Glomerular visceral epithelial cell (primary cell): Measurements from ENCODE around the gene MAGEA9B.
"Not testable (repeated sequence)": the region's sequence is repeated elsewhere in the genome, so short reads cannot be mapped to it uniquely, and the experiment has no call there.

ENCODE experiments used
- DNase-seq: peaks from one replicate; pipeline ENCODE4 v3.0.0-alpha.2; 2016; ENCODE audit errors: extremely low spot score

The MAGEA9B gene

GRCh38 chrX:149571770-149572169, 15.5 kb downstream of the MAGEA9B start:
- DNase-seq = no peak

DNA sequence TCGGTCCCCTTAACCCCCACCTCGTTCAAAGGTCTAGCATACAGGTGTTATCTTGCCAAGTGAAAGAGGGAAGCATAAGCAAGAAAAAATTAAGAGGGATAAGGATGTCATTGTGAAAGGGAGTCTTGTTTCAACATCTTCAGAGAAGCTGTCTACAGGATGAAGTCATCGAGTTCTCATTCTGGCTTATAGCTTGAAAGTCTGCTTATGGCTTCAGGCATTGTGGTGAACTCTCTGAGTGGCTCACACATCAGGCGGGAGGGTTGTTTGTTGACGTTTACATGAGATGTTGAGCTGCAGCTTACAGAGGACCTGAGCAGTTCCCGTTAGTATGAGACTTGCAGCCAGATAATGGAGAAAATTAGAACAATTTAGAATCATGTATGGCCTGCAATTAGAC, 16.6 kb downstream of the MAGEA9B start:
- no peak for DNase-seq

- DNase-seq = no peak
Measured at GRCh38 chrX:149569770-149570169, 17.5 kb downstream of the MAGEA9B start.

DNA sequence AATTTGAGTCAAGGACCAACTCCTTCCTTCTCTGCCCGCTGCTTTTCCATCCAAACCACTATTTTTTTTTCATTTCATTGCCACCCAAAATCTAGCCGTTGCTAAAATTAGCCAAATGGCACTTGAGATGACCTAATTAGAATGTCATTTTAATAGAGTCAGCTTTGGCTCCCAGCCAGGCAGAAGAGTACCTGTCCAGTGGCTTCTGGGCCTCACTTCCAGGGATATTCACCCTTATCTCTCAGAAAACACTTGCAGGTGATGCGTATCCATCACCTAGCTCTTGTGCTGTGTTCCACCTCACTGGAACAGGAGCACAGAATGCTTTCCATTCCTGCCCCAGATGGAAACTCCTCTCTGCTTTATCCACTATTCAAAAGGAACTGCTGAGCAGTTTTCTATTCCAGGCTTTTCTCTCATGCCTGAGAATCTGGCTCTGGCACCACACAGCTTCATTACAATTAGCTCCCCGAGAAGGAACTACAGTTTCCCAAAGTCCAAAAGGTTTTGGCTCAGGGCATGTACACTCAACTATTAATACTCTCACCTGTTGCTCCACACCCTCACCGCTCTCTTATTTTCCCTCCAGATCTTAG, 18.5 kb downstream of the MAGEA9B start:
- DNase-seq = no peak

GRCh38 chrX:149567621-149568417, 19.4 kb downstream of the MAGEA9B start:
- no peak for DNase-seq

GRCh38 chrX:149563359-149563758, 23.9 kb downstream of the MAGEA9B start:
- no peak for DNase-seq

DNA sequence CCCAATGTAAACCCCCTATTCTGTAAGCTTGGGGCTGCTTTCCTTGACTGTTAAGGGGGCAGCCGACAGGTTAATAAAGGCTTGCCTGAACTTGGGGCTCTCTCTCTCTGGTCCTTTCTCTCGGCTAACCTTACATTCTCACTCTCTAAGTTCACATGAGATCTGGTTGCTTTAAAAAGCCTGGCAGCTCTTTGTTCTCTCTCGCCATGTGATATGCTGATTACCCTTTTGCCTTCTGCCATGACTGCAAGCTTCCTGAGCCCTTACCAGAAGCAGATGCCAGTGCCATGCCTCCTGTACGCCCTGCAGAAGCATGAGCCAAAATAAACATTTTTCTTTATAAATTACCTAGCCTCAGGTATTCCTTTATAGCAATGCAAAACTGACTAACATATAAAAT, 32.0 kb downstream of the MAGEA9B start:
- DNase-seq = not testable (repeated sequence)

GRCh38 chrX:149551939-149552248, 35.4 kb downstream of the MAGEA9B start:
- not testable (repeated sequence) for DNase-seq

DNA sequence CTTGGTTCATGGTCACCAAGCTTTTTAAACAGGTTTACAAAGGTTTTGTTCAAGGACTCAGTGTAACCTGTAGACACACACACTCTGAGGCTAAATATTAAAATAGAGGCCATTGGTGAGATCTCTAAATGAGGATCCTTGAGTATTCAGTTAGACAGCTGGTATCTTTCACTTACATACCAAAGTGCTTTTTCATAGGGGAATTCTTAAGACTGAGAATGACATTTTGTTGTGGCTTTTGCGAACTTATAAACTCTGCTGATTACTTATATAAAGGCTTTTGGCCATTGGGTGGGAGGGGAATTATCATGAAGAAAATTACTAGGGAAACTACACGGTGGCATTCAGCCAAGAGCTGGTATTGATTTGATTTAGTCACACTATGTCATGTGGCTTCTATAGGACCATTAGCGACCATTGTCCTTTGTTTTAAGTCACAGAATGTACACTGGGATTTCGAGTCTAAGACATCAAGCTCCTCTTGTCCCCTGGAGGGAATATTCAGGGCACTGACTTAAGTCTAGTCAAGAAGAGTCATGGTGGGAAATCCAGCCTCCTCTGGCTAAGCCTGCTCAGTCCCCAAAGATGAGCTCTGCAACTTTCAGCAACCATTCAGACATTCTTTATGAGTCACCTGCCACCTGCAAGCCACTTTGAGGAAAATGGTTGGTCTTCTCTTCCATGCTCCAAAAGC, 35.9 kb downstream of the MAGEA9B start:
- DNase-seq = not testable (repeated sequence)

GRCh38 chrX:149550454-149550853, 36.8 kb downstream of the MAGEA9B start:
- DNase-seq = not testable (repeated sequence)

DNA sequence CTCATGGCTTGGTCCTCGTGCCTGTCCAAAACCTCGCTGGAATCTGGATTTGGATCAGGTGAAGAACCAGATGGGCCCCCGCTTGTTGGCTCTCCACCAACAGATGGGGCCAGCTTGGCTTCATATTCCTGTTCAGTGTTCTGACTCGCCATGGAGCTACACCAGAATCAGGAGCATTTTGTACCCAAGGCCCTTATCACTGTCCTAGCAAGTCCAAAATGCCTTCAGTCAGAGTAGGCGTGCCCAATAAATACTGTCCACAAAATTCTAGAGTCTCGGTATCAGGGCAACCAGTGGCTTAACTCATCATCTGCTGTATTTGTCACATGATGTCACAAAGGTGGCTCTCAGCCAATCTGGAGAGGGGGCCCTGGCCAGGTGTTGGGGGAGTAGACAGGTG, 37.6 kb downstream of the MAGEA9B start, which contains the start of gene HSFX3:
Gene HSFX3 (minus strand): TSS at position 224 of the 400 bp plus-strand sequence. CDS start 72 bp downstream, at position 152.
- not testable (repeated sequence) for DNase-seq

DNA sequence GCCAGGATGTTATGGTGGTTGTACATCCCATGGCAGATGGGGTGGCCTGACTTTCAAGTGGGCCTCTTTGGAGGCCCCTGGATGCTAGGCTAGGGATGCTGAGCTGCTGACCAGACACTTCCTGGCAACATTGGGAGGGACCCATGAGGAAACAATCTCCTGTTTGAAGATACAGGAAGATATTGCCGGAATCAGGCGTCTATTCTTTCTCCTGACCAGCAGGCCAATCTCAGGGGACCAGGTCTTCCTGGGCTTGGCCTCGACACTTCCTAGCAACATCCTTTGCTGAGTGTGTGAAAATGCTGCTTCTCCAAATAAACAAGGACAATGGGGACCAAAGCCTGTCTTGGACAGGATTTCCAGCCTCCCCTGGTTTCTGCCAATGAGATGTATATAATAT, 39.5 kb downstream of the MAGEA9B start:
- DNase-seq = not testable (repeated sequence)

DNA sequence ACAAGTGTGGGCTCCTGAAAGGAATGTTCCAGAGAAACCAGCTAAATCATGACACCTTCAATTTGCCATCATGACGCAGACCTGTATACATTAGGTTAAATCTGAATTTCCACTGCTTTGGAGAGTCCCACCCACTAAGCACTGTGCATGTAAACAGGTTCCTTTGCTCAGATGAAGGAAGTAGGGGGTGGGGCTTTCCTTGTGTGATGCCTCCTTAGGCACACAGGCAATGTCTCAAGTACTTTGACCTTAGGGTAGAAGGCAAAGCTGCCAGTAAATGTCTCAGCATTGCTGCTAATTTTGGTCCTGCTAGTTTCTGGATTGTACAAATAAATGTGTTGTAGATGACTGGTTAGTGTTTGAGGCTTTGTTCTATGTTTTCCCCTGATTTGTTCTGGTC, 40.3 kb downstream of the MAGEA9B start:
- DNase-seq = not testable (repeated sequence)

DNA sequence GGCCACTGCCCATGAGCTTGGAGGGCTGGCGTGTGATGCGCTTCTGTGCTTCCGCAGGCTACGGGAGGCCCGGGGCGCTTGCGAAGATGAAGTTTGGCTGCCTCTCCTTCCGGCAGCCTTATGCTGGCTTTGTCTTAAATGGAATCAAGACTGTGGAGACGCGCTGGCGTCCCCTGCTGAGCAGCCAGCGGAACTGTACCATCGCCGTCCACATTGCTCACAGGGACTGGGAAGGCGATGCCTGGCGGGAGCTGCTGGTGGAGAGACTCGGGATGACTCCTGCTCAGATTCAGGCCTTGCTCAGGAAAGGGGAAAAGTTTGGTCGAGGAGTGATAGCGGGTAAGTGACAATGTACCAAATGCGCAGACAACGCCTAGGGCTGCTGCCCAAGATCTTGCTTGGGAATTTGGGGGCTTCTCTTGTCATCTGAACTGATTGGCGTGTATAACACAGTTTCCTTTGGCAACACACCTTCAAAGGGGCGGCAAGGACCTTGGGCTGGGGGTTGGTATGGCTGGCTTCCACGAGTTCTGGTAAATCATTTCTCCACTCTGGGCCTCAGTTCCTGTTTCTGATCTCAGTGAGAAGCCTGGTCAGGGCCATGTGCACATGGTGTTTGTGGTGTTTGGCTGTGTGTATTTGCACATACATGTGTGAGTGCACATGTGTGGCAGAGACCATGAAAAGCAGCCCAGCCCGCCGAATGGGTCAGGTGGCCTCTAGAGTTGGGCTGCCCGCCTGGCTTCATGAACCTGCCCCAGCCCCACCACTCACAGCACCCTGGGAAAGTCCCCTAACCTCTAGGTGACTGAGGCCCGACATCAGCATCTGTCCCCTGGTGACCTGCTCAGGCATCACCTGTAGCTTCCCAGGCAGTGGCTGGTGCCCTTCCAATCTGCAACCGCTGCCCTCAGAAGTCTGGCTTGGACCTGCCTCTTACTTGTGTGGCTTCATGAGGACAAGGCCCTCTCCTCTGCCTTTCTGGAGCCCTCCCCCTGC, 41.4 kb downstream of the MAGEA9B start:
- not testable (repeated sequence) for DNase-seq

DNA sequence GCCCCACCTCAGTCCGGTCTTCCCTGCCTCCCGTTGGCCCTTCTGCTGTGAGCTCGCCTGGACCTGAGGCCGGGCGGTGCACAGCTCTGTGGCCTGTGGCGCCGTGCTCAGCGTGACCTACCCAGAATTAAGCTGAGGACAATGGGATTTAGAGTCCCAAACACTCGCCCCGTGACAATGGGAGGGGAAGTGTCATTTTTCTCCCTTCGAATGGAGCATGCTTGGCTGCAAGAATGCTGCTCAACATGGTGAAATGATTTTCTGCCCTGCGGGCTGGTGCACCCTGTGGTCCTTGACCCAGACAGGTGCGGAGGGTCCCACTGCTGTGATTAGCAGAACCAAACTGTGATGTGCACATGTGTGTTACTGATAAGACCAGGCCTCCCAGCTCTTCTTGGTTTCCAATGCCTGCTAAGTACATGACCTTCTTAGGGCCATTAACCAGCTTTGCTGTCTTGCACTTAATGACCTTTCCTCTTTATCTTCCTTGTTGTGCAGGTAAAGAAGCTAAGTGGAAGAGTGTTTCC, 45.7 kb downstream of the MAGEA9B start:
- no peak for DNase-seq

DNA sequence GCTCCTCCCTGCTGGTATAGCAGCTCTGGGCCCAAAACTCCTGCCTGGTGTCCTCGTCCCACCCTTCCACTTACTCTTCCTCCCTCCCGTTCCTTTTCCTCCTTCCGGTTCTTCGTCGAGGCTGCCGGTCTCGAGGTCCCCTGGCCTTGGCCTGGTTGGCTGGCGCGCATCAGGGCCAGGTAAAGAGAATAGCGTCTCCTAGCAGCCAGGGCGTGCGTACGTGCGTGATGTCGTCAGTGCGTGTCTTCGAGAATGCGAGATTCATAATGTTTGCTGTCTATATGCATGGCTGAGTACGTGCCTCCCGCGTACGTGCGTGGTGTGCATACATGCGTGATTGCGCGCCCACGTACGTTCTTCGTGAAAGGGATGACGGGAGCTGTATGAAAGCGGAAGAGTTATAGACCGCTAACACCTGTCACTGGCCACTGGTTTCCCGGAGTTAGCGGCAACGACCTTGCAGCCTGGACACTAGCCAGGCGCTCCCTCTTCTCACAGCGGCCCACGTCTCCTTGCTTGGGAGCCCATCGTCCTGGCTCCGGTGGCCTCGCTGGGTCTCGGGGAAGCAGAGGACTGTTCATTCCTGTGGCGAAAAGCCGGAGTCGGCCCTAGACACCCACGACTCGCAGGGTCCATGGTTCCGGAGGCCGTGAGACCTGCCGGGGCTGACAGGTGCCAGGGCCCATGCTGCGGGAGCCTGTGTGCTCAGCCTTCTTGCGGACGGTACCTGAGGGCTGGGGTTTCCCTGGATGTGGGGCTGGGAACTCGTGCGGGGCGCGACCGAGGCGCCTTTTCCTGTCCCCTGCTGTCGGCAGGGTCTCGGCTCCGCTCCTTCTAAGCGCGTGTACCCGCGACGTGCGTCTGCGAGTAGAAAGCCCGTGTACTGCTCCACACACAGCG, 46.4 kb downstream of the MAGEA9B start, which contains the start of gene EOLA1:
Gene EOLA1 (plus strand): TSS at position 392 of the 900 bp plus-strand sequence. CDS start 4,619 bp downstream, outside the sequence.
- peak; percentile 94 for DNase-seq

GRCh38 chrX:149540131-149540620, 47.1 kb downstream of the MAGEA9B start:
- peak; percentile 92 for DNase-seq

GRCh38 chrX:149539283-149540130, 47.8 kb downstream of the MAGEA9B start:
- peak; percentile 92 for DNase-seq

DNA sequence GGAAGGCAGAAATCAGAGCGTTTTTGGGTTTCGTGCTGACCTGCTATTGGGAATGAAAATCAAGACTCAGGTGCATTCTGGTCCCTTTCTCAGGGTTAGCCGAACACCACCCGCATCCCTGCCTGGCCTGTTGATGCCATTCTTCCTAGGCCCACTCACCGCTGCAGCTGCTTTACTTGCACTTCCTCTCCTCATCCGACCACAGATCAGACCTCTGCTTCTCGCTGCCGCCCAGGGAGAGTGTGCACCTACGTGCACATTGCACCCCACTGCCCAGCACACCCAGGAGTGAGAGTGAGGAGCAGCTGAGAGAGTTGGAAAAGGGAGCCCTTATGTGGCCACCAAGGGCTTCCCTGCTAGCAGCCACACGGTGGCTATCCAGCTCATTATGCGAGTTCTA, 49.8 kb downstream of the MAGEA9B start:
- DNase-seq = not testable (repeated sequence)
